Adrenal gland (tissue), 12 donors: ENCODE results near the gene VASH1. TPM values are rescaled to one million over a fixed set of nuclear protein-coding genes. Genes with fewer than 3 reads are reported as not detected.
"Not testable (repeated sequence)": the region's sequence is repeated elsewhere in the genome, so short reads cannot be mapped to it uniquely, and the experiment has no call there.

ENCODE experiments used
- DNase-seq, 7 donors: peaks; one replicate each; pipeline ENCODE4 v3.0.0-alpha.2; 2019 to 2020
- H3K27ac ChIP-seq, 5 donors: fragments of 200-600 bp; sonication (generic) in 4 of 5; 1 replicate in 3 of 5; 2 replicates in 2 of 5; pipeline versions ENCODE4 v1.5.1 to v1.8.0; 2016 to 2020; ENCODE audit warnings: mild to moderate bottlenecking in 1 of 5
- H3K27me3 ChIP-seq: fragments of 200-600 bp; 2 replicates; pipeline ENCODE4 v1.8.0; 2021
- H3K36me3 ChIP-seq, 2 donors: fragments of 200-600 bp; replicated peaks in 1 of 2; 1 replicate in 1 of 2; 2 replicates in 1 of 2; pipeline versions ENCODE4 v1.5.1 to v1.8.0; 2018 to 2022
- H3K4me1 ChIP-seq, 2 donors: fragments of 200-600 bp; replicated peaks in 1 of 2; 1 replicate in 1 of 2; 2 replicates in 1 of 2; pipeline versions ENCODE4 v1.5.1 to v1.8.0; 2018 to 2021
- H3K4me3 ChIP-seq, 4 donors: fragments of 200-600 bp; sonication (generic) in 3 of 4; one replicate each; pipeline ENCODE4 v1.5.1; 2016 to 2018
- H3K9me3 ChIP-seq, 3 donors: fragments of 200-600 bp; sonication (generic) in 1 of 3; replicated peaks in 1 of 3; 1 replicate in 2 of 3; 2 replicates in 1 of 3; pipeline versions ENCODE4 v1.5.1 to v1.8.0; 2016 to 2021
- POLR2A ChIP-seq, 2 donors: fragments of 450-650 bp; IDR thresholded peaks; one replicate each; pipeline ENCODE4 v1.6.1; 2017; ENCODE audit warnings: antibody characterized with exemption in 2 of 2, mild to moderate bottlenecking in 2 of 2, moderate library complexity in 1 of 2
- WGBS, 4 donors: extraction: QIAGEN DNeasy Blood & Tissue Kit in 2 of 4; methylation state at CpG; one replicate each; pipeline versions ENCODE4 v1.1.5 to v1.1.7; 2013 to 2017; 5-methylcytosine and 5-hydroxymethylcytosine counted together
- intact Hi-C, 2 donors: fragments of 100-400 bp; cut with DNase I; formaldehyde crosslinking; loops; one replicate each; pipeline versions ENCODE4 v1.14.1 to v1.15.0; 2022 to 2023
- polyA plus RNA-seq, 3 donors: library from polyadenylated mRNA; stranded (reverse); fragments of 200-250 nt in 2 of 3; fragments of 350-450 nt in 1 of 3; fragmentation: Illumina TruSeq in 1 of 3; extraction: RNeasy Lipid Tissue Mini Kit (QIAGEN cat#74804) in 1 of 3; gene quantifications; one replicate each; pipeline ENCODE4 v1.2.3, GENCODE V29; 2013 to 2014
- total RNA-seq, 9 donors: library from RNA; depleted of rRNA in 4 of 9; stranded (reverse); fragments of >200 nt in 4 of 9; fragments of 120-200 nt in 1 of 9; fragmentation: NEBNext Ultra II Directional in 1 of 9; extraction: Animal tissue kit (Norgen Biotek cat#: 25700) in 1 of 9; gene quantifications; one replicate each; pipeline versions ENCODE4 v1.1.0 to v1.2.4, GENCODE V29; 2013 to 2023
- TF ChIP-seq, protein P1 (sequence below), 6 experiments: fragments of 450-650 bp in 4 of 6; fragments of 200-600 bp in 2 of 6; sonication (generic) in 1 of 6; IDR thresholded peaks; 1 replicate in 5 of 6; 2 replicates in 1 of 6; pipeline versions ENCODE4 v1.5.1 to v1.8.0; 2016 to 2021; ENCODE audit warnings: antibody characterized with exemption in 6 of 6, mild to moderate bottlenecking in 2 of 6, moderate library complexity in 1 of 6
- donor health status: healthy with polysubstance abuse.
- donor health status: Bipolar disorder and iron deficiency.
- donor health status: DM: yes; HTN: yes; CAD: no.
- donor health status: DM: no; HTN: no; CAD: no.
- donor health status: DM: no; HTN: no; CAD: no.
- donor health status: DM: yes; HTN: yes; CAD: no.

The VASH1 gene
- total and polyA plus RNA-seq, 12 donors = 13.6 to 58.5 (median 23.9) TPM

DNA sequence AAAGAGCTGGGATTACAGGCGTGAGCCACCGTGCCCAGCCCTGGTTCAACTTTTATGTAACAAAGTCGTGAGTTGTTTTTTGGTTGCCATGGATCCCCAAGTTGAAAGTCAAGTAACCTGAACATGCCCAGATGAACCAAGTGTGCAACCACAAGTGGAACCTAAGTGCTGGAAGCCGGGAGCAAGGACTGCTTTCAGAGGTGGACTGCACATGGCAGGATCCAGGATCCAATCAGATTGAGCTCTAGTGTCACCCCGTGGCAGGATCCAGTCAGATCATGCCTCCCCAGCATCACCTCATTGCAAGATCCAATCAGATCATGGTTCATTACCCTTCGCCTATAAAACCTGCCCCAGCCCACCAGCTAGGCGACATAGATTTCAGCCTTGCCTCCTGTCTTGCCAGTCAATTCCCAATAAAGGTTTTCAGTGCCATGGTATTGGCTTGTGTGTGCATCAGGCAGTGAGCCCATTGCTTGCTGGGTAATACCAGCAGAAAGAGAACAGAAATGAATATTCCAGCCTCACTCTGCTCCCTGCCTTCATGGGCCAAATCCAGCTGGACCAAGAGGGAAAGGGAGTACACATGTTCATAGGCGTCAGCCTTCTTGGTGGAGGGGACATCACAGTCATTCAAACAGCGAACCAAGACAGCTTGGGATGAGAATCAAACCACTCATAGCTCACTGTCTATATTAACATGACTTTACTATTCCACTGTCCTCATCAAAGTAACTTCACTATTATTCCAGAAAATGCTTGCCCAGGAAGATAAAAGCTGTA is 43.6 kb upstream of the VASH1 start:
- peak overlapping the region in 2 of 5 donors; percentile 21 to 31 for H3K27ac ChIP-seq

DNA sequence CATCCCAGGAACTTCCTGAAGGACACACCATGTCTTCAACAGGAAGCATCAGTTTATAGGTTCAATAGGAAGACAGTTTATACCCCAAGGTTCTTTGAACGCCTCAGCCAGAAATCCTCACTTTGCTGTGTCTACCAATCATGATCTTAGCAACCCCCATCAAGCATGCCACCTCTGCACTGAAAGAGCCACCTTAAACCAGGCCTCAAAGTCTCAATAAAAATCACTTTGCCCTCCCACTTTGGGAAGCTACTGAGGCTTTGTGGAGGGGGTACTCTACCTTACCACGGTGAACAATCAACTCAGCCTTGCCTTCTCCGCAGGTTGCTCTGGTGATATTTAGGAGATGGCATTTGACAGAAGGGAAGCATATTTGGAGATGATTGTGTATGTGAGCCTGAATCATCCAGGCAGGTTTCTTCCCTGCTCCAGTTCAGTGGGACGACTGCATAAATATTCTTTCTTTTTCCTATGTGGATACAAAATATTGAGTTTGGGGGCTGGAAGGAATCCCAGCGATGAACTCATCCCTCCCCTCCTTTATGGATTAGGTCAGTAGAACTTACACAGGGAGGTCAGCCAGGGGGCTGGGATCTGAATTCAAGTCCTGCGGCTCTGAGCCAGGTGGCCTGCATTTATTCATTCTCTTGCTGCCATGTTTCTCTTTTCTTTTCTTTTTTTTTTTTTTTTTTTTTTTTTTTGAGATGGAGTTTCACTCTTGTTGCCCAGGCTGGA is 42.8 kb upstream of the VASH1 start:
- intact Hi-C loops = no loop called here
- Histone ChIP-seq H3K9me3 (no peaks in the 10 kb centered on the region), H3K4me3 (no peak overlapping the region), H3K27ac (peak overlapping the region in 2 of 5 donors; percentile 21 to 31), H3K4me1 (peaks cover 42 to 48% of the 10 kb centered on the region in 2 donors), H3K36me3 (no peaks in the 10 kb centered on the region), H3K27me3 (no peaks in the 10 kb centered on the region)
- WGBS, 4 donors = 76 to 86% (median 84%) methylated on average over 6 of the region's 6 CpGs
- TF ChIP-seq, protein P1, sequence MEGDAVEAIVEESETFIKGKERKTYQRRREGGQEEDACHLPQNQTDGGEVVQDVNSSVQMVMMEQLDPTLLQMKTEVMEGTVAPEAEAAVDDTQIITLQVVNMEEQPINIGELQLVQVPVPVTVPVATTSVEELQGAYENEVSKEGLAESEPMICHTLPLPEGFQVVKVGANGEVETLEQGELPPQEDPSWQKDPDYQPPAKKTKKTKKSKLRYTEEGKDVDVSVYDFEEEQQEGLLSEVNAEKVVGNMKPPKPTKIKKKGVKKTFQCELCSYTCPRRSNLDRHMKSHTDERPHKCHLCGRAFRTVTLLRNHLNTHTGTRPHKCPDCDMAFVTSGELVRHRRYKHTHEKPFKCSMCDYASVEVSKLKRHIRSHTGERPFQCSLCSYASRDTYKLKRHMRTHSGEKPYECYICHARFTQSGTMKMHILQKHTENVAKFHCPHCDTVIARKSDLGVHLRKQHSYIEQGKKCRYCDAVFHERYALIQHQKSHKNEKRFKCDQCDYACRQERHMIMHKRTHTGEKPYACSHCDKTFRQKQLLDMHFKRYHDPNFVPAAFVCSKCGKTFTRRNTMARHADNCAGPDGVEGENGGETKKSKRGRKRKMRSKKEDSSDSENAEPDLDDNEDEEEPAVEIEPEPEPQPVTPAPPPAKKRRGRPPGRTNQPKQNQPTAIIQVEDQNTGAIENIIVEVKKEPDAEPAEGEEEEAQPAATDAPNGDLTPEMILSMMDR (IDR thresholded peaks at IDR 0.05) = no peak
- no peak for TF ChIP-seq POLR2A (IDR thresholded peaks at IDR 0.05)
- no peak for DNase-seq

More for the DNA sequence above, 43.6 kb upstream of the VASH1 start:
- DNase-seq = no peak
- no peaks in the 10 kb centered on the region for H3K27me3 ChIP-seq
- TF ChIP-seq POLR2A (IDR thresholded peaks at IDR 0.05) = no peak
- TF ChIP-seq, protein P1 (IDR thresholded peaks at IDR 0.05) = no peak
- intact Hi-C loops = no loop called here
- H3K36me3 ChIP-seq = no peaks in the 10 kb centered on the region
- no peak overlapping the region for H3K4me3 ChIP-seq
- H3K4me1 ChIP-seq = peaks cover 42 to 48% of the 10 kb centered on the region in 2 donors
- 93 to 96% (median 96%) methylated on average over 7 to 9 of the region's 9 CpGs for WGBS, 4 donors
- no peaks in the 10 kb centered on the region for H3K9me3 ChIP-seq

DNA sequence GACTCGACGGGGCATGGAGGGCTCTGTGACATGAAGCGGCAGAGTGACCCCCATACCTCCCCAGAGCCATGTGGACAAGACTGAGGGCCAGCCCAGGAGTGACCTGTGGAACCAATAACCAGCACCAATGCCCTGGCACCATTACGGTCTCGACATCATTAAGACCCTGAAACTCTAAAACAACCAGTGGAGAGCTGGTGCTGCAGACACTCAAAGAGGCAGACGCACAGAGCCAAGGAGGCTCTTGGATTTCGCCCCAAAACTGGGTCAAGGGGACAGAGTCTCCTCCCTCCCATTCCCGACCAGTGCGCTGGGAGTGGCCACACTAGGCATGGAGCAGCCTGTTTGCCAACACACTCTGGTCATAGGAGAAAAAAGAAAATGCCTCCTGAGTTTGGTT is 41.6 kb upstream of the VASH1 start:
- intact Hi-C loops = no loop called here
- H3K4me3 ChIP-seq = no peak overlapping the region
- DNase-seq = peak; percentile 58 to 85 (median 80)
- H3K36me3 ChIP-seq = no peaks in the 10 kb centered on the region
- peak in 1 of 2 donors; percentile 1 for TF ChIP-seq POLR2A (IDR thresholded peaks at IDR 0.05)
- TF ChIP-seq, protein P1 (IDR thresholded peaks at IDR 0.05) = no peak
- no peaks in the 10 kb centered on the region for H3K27me3 ChIP-seq
- H3K4me1 ChIP-seq = peaks cover 42 to 48% of the 10 kb centered on the region in 2 donors
- H3K27ac ChIP-seq = peak overlapping the region; percentile 23 to 85 (median 81)
- WGBS, 4 donors = 58 to 74% (median 61%) methylated on average over 8 to 9 of the region's 9 CpGs
- no peaks in the 10 kb centered on the region for H3K9me3 ChIP-seq

DNA sequence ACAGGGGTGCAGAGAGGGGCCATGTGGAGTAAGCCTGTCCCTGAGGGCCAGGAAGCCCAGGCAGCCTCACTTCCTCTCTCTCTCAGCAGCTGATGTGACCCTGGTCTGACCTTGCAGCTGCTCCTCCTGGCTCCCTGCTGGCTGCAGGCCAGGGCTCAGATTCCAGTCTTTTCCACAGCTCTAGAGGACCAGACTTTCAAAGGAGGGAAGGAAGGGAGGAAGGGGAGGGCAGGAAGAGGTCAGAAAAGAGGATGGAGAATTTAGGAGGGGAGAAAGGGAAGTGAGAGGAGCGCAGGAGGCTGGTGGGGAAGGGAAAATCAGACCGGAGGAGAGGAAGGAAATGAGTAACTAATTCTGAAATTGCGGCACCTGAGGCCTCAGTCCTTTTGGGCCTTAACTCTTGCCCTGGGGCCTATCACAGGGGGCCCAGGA is 40.9 kb upstream of the VASH1 start:
- peak; percentile 83 to 94 (median 88) for DNase-seq
- Histone ChIP-seq H3K9me3 (no peaks in the 10 kb centered on the region), H3K4me3 (no peak overlapping the region), H3K27ac (peak overlapping the region; percentile 23 to 85 (median 81)), H3K27me3 (no peaks in the 10 kb centered on the region), H3K4me1 (peaks cover 34 to 41% of the 10 kb centered on the region in 2 donors), H3K36me3 (no peaks in the 10 kb centered on the region)
- WGBS, 4 donors = 27 to 42% (median 35%) methylated on average over 3 of the region's 3 CpGs
- intact Hi-C loops = no loop called here
- TF ChIP-seq, protein P1 (IDR thresholded peaks at IDR 0.05) = no peak
- TF ChIP-seq POLR2A (IDR thresholded peaks at IDR 0.05) = no peak

DNA sequence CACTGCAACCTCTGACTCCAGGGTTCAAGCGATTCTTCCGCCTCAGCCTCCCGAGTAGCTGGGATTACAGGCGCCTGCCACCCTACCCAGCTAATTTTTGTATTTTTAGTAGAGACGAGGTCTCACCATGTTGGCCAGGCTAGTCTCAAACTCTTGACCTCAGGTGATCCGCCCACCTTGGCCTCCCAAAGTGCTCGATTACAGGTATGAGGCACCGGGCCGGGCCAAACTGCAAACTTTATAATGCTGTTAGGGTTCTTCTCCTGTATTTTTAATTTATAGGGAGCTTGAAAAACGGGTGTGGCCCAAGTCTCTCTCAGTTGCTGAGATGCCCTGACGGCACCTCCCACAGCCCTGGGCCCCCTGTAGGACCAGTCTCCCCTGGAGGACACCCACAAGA is 39.8 kb upstream of the VASH1 start:
- WGBS, 4 donors = 93 to 97% (median 94%) methylated on average over 9 to 11 of the region's 11 CpGs
- H3K4me1 ChIP-seq = peaks cover 23 to 30% of the 10 kb centered on the region in 2 donors
- peak in 1 of 7 donors; percentile 46 for DNase-seq
- H3K9me3 ChIP-seq, intact Hi-C loops, H3K4me3 ChIP-seq, H3K36me3 ChIP-seq, H3K27me3 ChIP-seq: not testable (repeated sequence)
- H3K27ac ChIP-seq = peak overlapping the region in 1 of 5 donors; percentile 80
